CD8-positive, alpha-beta memory T cell (primary cell): ENCODE results near the gene ST14. TPM values are rescaled to one million over a fixed set of nuclear protein-coding genes. Genes with fewer than 3 reads are reported as not detected.

Source experiments
- CTCF ChIA-PET: fragments of 350-600 bp; sonication (Branson Sonifier 250); formaldehyde crosslinking; loops from one replicate; lab custom pipeline; 2021; ENCODE audit warnings: antibody characterized with exemption; lab: Charles Lee
- POLR2A ChIA-PET: fragments of 350-600 bp; sonication (Branson Sonifier 250); formaldehyde crosslinking; loops from one replicate; lab custom pipeline; 2021; ENCODE audit warnings: antibody characterized with exemption; lab: Charles Lee
- DNase-seq, 5 donors: peaks; one replicate each; pipeline versions ENCODE4 v3.0.0 to v3.0.0-alpha.2; 2020 to 2022; ENCODE audit warnings: mixed read lengths in 1 of 5
- H3K27ac ChIP-seq: one replicate; pipeline ENCODE4 v1.7.0; 2013; ENCODE audit warnings: low read depth, mild to moderate bottlenecking, low read length, moderate library complexity
- H3K27me3 ChIP-seq: 2 replicates; pipeline ENCODE4 v1.7.0; 2013; ENCODE audit warnings: low read length, mild to moderate bottlenecking; ENCODE audit not compliant: insufficient read depth, poor library complexity, severe bottlenecking
- H3K36me3 ChIP-seq: 2 replicates; pipeline ENCODE4 v1.7.0; 2013; ENCODE audit warnings: mild to moderate bottlenecking, low read length, moderate library complexity; ENCODE audit not compliant: insufficient read depth
- H3K4me1 ChIP-seq: 2 replicates; pipeline ENCODE4 v1.7.0; 2013; ENCODE audit warnings: mild to moderate bottlenecking, low read length, moderate library complexity; ENCODE audit not compliant: insufficient read depth
- H3K4me3 ChIP-seq: 2 replicates; pipeline ENCODE4 v1.7.0; 2013; ENCODE audit warnings: mild to moderate bottlenecking, low read length
- H3K9me3 ChIP-seq: 2 replicates; pipeline ENCODE4 v1.7.0; 2013; ENCODE audit warnings: mild to moderate bottlenecking, low read length
- H3K27ac Mint-ChIP-seq, 8 donors: one replicate each; pipeline ENCODE4 v1.8.0; 2020 to 2021; ENCODE audit warnings: mixed read lengths in 8 of 8, mild to moderate bottlenecking in 6 of 8, inconsistent platforms in 3 of 8, moderate library complexity in 3 of 8
- H3K27me3 Mint-ChIP-seq, 2 donors: one replicate each; pipeline ENCODE4 v1.8.0; 2020 to 2021; ENCODE audit warnings: mixed read lengths in 2 of 2, mild to moderate bottlenecking in 1 of 2, moderate library complexity in 1 of 2
- H3K36me3 Mint-ChIP-seq, 3 donors: one replicate each; pipeline ENCODE4 v1.8.0; 2020 to 2021; ENCODE audit warnings: mixed read lengths in 3 of 3, inconsistent platforms in 1 of 3, mild to moderate bottlenecking in 1 of 3
- H3K4me1 Mint-ChIP-seq, 3 donors: one replicate each; pipeline ENCODE4 v1.8.0; 2020 to 2021; ENCODE audit warnings: mixed read lengths in 3 of 3, inconsistent platforms in 1 of 3, mild to moderate bottlenecking in 1 of 3
- H3K4me3 Mint-ChIP-seq, 7 donors: one replicate each; pipeline ENCODE4 v1.8.0; 2020 to 2021; ENCODE audit warnings: mixed read lengths in 7 of 7, mild to moderate bottlenecking in 6 of 7, moderate library complexity in 4 of 7, inconsistent platforms in 2 of 7
- H3K9me3 Mint-ChIP-seq, 5 donors: one replicate each; pipeline ENCODE4 v1.8.0; 2020 to 2022; ENCODE audit warnings: mixed read lengths in 5 of 5, mild to moderate bottlenecking in 3 of 5, moderate library complexity in 2 of 5, inconsistent platforms in 1 of 5
- polyA plus RNA-seq: library from polyadenylated mRNA; unstranded; fragments of 300-500 nt; fragmentation: Illumina TruSeq; gene quantifications from one replicate; pipeline ENCODE4 v1.2.3, GENCODE V29; 2021
- total RNA-seq, 2 experiments: library from RNA; stranded (reverse); gene quantifications; one replicate each; pipeline ENCODE4 v1.2.3, GENCODE V29; 2021

The ST14 gene
- total RNA-seq: under 1 TPM; 0.18 to 0.35 TPM
- not detected for polyA plus RNA-seq

DNA sequence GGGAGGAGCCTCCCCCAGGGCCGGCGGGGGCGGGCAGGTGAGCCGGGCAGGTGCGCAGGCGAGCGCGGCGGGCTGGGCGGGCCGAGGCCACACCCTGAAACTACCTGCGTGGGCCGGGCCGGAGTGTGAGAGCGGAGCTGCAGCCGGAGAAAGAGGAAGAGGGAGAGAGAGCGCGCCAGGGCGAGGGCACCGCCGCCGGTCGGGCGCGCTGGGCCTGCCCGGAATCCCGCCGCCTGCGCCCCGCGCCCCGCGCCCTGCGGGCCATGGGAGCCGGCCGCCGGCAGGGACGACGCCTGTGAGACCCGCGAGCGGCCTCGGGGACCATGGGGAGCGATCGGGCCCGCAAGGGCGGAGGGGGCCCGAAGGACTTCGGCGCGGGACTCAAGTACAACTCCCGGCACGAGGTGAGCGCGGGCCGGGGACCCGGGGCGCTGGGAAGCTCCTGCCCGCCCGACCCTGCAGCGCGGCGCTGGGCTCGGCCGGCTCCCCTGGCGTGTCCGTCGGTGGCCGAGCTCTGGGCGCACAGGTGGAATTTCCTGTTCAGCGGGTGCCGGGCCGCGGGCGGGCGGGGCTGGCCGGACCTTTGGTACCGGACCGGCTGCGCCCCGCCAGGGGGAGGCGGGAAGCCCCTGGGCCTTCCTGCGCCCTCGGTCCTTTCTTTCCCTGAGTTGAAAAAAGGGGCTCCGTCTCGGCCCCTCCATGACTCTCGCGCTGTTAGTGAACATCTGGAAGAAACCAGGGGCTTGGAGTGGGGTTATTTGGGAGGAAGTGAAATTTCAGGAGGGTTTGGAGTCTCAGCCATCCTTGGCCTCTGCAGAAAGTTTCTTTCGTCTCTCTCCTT is at the start of gene ST14:
ST14 (plus strand) TSS at position 126 of the 841 bp plus-strand sequence; CDS start at position 324, 198 bp downstream.
- Mint-ChIP-seq H3K36me3 (no peaks in the 10 kb centered on the region), H3K9me3 (no peaks in the 10 kb centered on the region), H3K4me3 (peak within 1 kb of the TSS; percentile 19 to 65 (median 53)), H3K27me3 (peaks cover 40 to 63% of the 10 kb centered on the region in 2 donors), H3K27ac (no peak within 1 kb of the TSS), H3K4me1 (peaks cover 11 to 27% (median 14%) of the 10 kb centered on the region in 3 donors)
- CTCF ChIA-PET: no interaction called here
- POLR2A ChIA-PET: no interaction called here
- Histone ChIP-seq H3K4me1 (no peaks in the 10 kb centered on the region), H3K9me3 (no peaks in the 10 kb centered on the region), H3K27ac (no peak within 1 kb of the TSS), H3K4me3 (no peak within 1 kb of the TSS), H3K27me3 (peaks cover 10% of the 10 kb centered on the region), H3K36me3 (no peaks in the 10 kb centered on the region)
- DNase-seq: no peak

DNA sequence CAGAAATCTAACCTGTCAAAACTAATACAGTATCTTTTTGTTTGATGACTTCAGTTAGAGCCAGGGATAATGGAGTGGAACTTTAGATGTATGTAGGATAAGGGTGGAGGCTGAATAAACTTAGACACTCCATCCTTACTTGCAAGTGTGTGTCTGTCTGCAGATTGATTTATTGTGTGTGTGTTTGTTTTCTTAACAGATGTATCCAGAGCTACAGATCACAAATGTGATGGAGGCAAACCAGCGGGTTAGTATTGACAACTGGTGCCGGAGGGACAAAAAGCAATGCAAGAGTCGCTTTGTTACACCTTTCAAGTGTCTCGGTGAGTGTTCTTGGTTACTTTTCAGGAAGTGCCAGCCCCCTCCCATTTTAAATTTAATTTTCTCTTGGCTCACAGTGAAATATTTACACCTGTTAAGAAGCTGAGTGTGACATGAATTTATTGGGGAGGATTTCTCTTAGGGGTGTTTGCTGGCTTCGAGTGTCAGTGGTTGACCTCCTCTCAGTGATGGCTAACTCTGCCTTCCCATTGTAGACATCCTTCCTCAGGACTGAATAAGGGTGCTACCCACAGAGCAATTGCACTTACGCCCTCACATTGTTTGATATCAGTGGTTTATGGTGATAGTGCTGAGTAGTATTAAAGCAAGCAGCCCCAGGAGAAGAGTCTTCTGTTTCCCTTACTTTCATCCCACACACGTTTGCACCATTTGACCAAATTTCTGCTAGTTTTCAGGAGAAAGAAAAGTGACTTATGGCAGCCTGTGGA is 49.1 kb upstream of the ST14 start:
- no peaks in the 10 kb centered on the region for H3K36me3 ChIP-seq
- ChIA-PET POLR2A (no interaction called here), CTCF (no interaction called here)
- H3K27ac Mint-ChIP-seq: no peak overlapping the region
- peaks cover 12 to 52% (median 31%) of the 10 kb centered on the region in 3 donors for H3K36me3 Mint-ChIP-seq
- H3K4me3 ChIP-seq: no peak overlapping the region
- no peaks in the 10 kb centered on the region for H3K9me3 Mint-ChIP-seq
- no peak overlapping the region for H3K4me3 Mint-ChIP-seq
- no peaks in the 10 kb centered on the region for H3K4me1 ChIP-seq
- H3K9me3 ChIP-seq: no peaks in the 10 kb centered on the region
- no peaks in the 10 kb centered on the region for H3K27me3 ChIP-seq
- DNase-seq: no peak
- no peaks in the 10 kb centered on the region for H3K27me3 Mint-ChIP-seq
- peaks cover 0 to 5% (median 1%) of the 10 kb centered on the region in 3 donors for H3K4me1 Mint-ChIP-seq
- H3K27ac ChIP-seq: no peak overlapping the region

DNA sequence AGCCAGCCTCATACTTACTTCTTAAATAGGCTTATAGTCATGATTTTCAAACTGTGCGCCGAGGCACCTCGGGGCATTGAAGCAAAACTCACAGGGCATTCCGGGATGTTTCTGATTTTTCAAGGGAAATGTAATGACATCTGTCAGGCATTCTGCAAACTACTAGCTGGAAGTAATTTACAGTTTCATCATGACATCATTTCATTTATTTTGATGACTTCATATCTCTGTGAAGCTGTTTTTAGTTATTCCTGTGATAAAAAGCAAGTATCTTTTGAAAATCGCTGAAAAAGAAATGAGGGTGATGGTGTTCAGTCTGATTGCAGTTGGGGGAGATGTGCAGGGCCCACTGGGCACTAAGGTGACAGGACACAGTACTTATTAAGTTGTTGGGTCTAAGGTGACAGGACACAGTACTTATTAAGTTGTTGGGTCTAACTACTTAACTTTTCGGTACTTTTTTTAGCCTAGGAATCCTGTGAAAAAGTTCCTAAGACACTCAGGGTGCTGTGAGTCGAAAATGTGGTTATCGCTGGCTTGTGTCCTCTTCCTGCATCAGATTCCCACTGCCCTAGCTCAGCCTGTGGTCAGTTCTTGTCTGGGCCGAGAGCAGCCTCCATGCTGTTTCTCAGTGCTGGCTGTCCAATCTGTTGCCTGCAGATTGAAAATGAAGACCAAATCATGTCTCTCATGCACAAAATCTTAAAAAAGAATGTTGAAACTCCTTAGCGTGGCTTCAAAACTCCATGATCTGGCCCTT is 47.3 kb upstream of the ST14 start:
- Mint-ChIP-seq H3K4me3 (no peak overlapping the region), H3K27ac (no peak overlapping the region), H3K9me3 (no peaks in the 10 kb centered on the region), H3K4me1 (no peaks in the 10 kb centered on the region), H3K36me3 (peaks cover 12 to 51% (median 30%) of the 10 kb centered on the region in 3 donors), H3K27me3 (no peaks in the 10 kb centered on the region)
- Histone ChIP-seq H3K27me3 (no peaks in the 10 kb centered on the region), H3K4me3 (no peak overlapping the region), H3K9me3 (no peaks in the 10 kb centered on the region), H3K4me1 (no peaks in the 10 kb centered on the region), H3K36me3 (no peaks in the 10 kb centered on the region), H3K27ac (no peak overlapping the region)
- CTCF ChIA-PET: no interaction called here
- no peak for DNase-seq
- POLR2A ChIA-PET: no interaction called here

DNA sequence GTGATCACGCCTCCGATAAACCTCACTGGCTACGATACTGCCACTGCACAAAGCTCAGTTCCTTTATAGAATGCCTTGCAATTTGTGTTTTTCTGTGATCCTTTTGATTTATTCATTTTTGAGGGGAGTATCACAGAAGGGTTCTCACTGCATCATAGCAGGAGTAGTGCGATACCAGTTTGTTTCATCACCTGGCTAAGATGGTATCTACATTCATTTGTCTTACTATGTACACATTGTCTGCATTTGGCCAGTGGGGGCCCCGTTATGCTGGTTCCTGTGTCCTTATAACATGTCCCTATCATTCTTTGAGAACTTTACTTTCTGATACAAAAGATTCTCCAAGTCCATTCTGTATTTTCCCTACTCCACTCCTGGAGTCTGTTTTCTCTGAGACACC is 45.3 kb upstream of the ST14 start:
- POLR2A ChIA-PET: no interaction called here
- peaks cover 13 to 14% (median 14%) of the 10 kb centered on the region in 3 donors for H3K4me1 Mint-ChIP-seq
- no peaks in the 10 kb centered on the region for H3K27me3 Mint-ChIP-seq
- peaks cover 12 to 50% (median 29%) of the 10 kb centered on the region in 3 donors for H3K36me3 Mint-ChIP-seq
- Histone ChIP-seq H3K9me3 (no peaks in the 10 kb centered on the region), H3K27ac (no peak overlapping the region), H3K4me3 (no peak overlapping the region), H3K36me3 (no peaks in the 10 kb centered on the region), H3K27me3 (no peaks in the 10 kb centered on the region), H3K4me1 (peaks cover 19% of the 10 kb centered on the region)
- no peak overlapping the region for H3K4me3 Mint-ChIP-seq
- H3K27ac Mint-ChIP-seq: no peak overlapping the region
- no peaks in the 10 kb centered on the region for H3K9me3 Mint-ChIP-seq
- no peak for DNase-seq
- CTCF ChIA-PET: interaction anchor here (1.3 kb wide), 1 partner anchor 18 kb away, joined by 5 read pairs; no protein-coding TSS in a partner anchor

DNA sequence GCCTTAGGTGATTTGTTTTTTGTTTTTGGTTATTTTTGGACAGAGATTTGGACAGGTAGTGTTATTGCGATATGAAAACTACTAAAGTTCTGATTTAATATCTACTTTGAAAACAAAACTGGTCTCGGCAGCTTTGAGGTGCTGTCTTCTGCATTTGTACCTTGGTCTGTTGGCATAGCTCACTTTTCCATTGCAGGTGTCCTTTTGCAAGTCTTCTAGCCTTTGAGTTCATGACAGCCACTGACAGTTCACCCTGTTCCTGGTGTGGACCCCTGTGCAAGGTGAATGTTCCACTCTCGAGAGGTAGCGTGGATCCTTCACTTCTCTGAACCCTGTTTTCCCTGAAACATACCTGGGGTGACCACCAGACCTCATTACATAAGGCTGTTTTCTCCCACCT is 44.9 kb upstream of the ST14 start:
- Mint-ChIP-seq H3K9me3 (no peaks in the 10 kb centered on the region), H3K36me3 (peaks cover 12 to 45% (median 26%) of the 10 kb centered on the region in 3 donors), H3K27ac (no peak overlapping the region), H3K4me1 (peaks cover 17 to 18% (median 18%) of the 10 kb centered on the region in 3 donors), H3K4me3 (no peak overlapping the region), H3K27me3 (no peaks in the 10 kb centered on the region)
- Histone ChIP-seq H3K9me3 (no peaks in the 10 kb centered on the region), H3K27me3 (no peaks in the 10 kb centered on the region), H3K36me3 (no peaks in the 10 kb centered on the region), H3K4me1 (peaks cover 22% of the 10 kb centered on the region), H3K4me3 (no peak overlapping the region), H3K27ac (no peak overlapping the region)
- no peak for DNase-seq
- ChIA-PET CTCF (interaction anchor here (1.2 to 1.3 kb wide), 2 partner anchors 16 to 18 kb away, joined by 3 to 5 read pairs; no protein-coding TSS in a partner anchor), POLR2A (no interaction called here)

DNA sequence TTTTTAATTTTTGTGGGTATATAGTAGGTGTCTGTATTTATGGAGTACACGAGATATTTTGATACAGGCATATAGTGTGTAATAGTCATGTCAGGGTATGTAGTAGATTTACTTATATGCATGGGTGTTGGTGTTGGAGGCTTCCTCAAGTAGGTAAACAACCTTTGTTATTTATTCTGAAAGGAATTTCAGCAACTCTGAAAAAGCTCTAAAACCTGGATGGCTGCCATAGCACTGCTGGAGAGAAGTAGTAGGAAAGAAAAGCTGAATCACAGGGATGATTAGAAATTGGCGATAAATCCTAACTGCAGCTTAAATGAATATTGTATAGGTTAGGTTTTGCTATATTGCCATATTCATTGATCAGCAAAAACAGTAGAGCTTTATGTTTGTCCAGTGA is 44.4 kb upstream of the ST14 start:
- peaks cover 22% of the 10 kb centered on the region for H3K4me1 ChIP-seq
- H3K27me3 Mint-ChIP-seq: no peaks in the 10 kb centered on the region
- H3K4me3 ChIP-seq: no peak overlapping the region
- DNase-seq: no peak
- peaks cover 19 to 22% (median 21%) of the 10 kb centered on the region in 3 donors for H3K4me1 Mint-ChIP-seq
- peaks cover 11 to 40% (median 23%) of the 10 kb centered on the region in 3 donors for H3K36me3 Mint-ChIP-seq
- POLR2A ChIA-PET: no interaction called here
- H3K27ac Mint-ChIP-seq: no peak overlapping the region
- H3K9me3 ChIP-seq: no peaks in the 10 kb centered on the region
- no peaks in the 10 kb centered on the region for H3K9me3 Mint-ChIP-seq
- no peak overlapping the region for H3K27ac ChIP-seq
- no peaks in the 10 kb centered on the region for H3K36me3 ChIP-seq
- no peak overlapping the region for H3K4me3 Mint-ChIP-seq
- H3K27me3 ChIP-seq: no peaks in the 10 kb centered on the region
- CTCF ChIA-PET: interaction anchor here (1.2 to 1.3 kb wide), 2 partner anchors 16 to 17 kb away, joined by 3 to 5 read pairs; no protein-coding TSS in a partner anchor

DNA sequence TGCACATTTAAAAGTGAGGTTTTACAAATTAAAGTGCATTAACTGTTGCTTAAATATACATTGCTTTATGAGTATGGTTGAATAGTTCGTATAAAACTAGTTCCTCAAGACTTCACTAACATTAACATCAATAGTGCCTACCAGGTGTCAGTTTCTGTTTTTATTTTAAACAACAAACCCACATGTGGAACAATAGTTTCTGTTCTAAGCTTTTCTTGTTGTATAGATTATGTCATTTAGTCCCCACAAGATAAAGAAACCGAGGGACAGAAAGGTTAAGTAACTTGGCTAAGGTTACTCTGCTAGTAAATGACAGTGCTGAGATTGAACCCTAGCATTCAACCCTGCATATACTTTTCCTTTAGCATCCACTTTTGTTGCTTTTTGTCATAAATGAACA is 41.4 kb upstream of the ST14 start:
- CTCF ChIA-PET: interaction anchor here (2.2 kb wide), 1 partner anchor 12 kb away, joined by 8 read pairs; no protein-coding TSS in a partner anchor
- H3K36me3 Mint-ChIP-seq: peaks cover 5 to 35% (median 20%) of the 10 kb centered on the region in 3 donors
- H3K27me3 Mint-ChIP-seq: no peaks in the 10 kb centered on the region
- no peak overlapping the region for H3K4me3 ChIP-seq
- peaks cover 37 to 43% (median 41%) of the 10 kb centered on the region in 3 donors for H3K4me1 Mint-ChIP-seq
- DNase-seq: no peak
- no peaks in the 10 kb centered on the region for H3K27me3 ChIP-seq
- H3K27ac Mint-ChIP-seq: no peak overlapping the region
- no peaks in the 10 kb centered on the region for H3K9me3 Mint-ChIP-seq
- peak overlapping the region in 2 of 7 donors; percentile 13 to 70 for H3K4me3 Mint-ChIP-seq
- POLR2A ChIA-PET: no interaction called here
- no peak overlapping the region for H3K27ac ChIP-seq
- H3K4me1 ChIP-seq: peaks cover 27% of the 10 kb centered on the region
- H3K9me3 ChIP-seq: no peaks in the 10 kb centered on the region
- H3K36me3 ChIP-seq: no peaks in the 10 kb centered on the region
